ENCODE measurements around the gene PCSK6. TPM values are rescaled to one million over a fixed set of nuclear protein-coding genes. Genes with fewer than 3 reads are reported as not detected.
"Not testable (repeated sequence)": the region's sequence is repeated elsewhere in the genome, so short reads cannot be mapped to it uniquely, and the experiment has no call there.

Gene PCSK6
- total RNA-seq, 2 experiments from 2014 or later: 0.57 TPM; not detected in 1

DNA sequence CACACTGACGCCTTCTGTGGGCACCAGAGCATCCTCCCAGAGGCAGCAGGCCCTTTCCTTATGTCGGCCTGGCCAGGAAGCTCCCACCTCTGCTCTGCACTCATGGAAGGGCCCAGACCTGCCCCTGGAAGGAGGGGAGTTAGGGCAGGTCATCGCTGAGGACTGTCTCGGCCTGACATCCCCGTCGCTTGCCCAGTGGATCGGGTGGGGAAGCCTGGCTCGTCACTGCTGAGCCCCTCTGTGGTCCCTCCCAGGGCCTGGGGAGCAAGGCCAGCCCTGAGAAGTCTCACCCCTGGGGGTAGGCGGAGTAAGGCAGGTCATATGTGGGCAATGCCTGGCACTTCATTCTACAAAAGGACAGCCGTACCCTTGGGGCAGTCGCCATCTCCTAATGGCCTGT, 131.6 kb downstream of the PCSK6 start:
- no peak overlapping the region for H2AFZ ChIP-seq (ENCODE audit: low read length)
- H3K4me2 ChIP-seq (ENCODE audit: low read length): no peak overlapping the region
- no peaks in the 10 kb centered on the region for H3K4me1 ChIP-seq (ENCODE audit: insufficient read depth, low read length, poor library complexity, severe bottlenecking)
- TF ChIP-seq, protein P1, sequence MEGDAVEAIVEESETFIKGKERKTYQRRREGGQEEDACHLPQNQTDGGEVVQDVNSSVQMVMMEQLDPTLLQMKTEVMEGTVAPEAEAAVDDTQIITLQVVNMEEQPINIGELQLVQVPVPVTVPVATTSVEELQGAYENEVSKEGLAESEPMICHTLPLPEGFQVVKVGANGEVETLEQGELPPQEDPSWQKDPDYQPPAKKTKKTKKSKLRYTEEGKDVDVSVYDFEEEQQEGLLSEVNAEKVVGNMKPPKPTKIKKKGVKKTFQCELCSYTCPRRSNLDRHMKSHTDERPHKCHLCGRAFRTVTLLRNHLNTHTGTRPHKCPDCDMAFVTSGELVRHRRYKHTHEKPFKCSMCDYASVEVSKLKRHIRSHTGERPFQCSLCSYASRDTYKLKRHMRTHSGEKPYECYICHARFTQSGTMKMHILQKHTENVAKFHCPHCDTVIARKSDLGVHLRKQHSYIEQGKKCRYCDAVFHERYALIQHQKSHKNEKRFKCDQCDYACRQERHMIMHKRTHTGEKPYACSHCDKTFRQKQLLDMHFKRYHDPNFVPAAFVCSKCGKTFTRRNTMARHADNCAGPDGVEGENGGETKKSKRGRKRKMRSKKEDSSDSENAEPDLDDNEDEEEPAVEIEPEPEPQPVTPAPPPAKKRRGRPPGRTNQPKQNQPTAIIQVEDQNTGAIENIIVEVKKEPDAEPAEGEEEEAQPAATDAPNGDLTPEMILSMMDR (conservative IDR thresholded peaks at IDR 0.05; ENCODE audit: low read length): no peak
- no peak for TF ChIP-seq EZH2phosphoT487 (IDR thresholded peaks at IDR 0.05; ENCODE audit: borderline replicate concordance, low read depth, low read length)
- no peaks in the 10 kb centered on the region for H4K20me1 ChIP-seq (ENCODE audit: insufficient read depth, low read length)
- no peak overlapping the region for H3K27ac ChIP-seq (ENCODE audit: low read depth, low read length, poor library complexity, severe bottlenecking)
- ChIA-PET POLR2A (no interaction called here), CTCF (ENCODE audit: unreplicated experiment) (no interaction called here)
- BruUV-seq (replicated peaks): no TSS peak
- no peak overlapping the region for H3K4me3 ChIP-seq (ENCODE audit: low read depth, low read length, poor library complexity, severe bottlenecking)
- H3K9me3 ChIP-seq (ENCODE audit: low read length): no peaks in the 10 kb centered on the region
- H3K9me2 ChIP-seq (ENCODE audit: insufficient read depth, low read length): no peaks in the 10 kb centered on the region
- no peak for DNase-seq (ENCODE audit: low spot score)
- H3K79me2 ChIP-seq (ENCODE audit: insufficient read depth, low read depth, low read length): no peaks in the 10 kb centered on the region
- intact Hi-C loops (cut with micrococcal nuclease; ENCODE audit: unreplicated experiment): no loop called here
- no peaks in the 10 kb centered on the region for H3K36me3 ChIP-seq (ENCODE audit: insufficient read depth, low read length)

DNA sequence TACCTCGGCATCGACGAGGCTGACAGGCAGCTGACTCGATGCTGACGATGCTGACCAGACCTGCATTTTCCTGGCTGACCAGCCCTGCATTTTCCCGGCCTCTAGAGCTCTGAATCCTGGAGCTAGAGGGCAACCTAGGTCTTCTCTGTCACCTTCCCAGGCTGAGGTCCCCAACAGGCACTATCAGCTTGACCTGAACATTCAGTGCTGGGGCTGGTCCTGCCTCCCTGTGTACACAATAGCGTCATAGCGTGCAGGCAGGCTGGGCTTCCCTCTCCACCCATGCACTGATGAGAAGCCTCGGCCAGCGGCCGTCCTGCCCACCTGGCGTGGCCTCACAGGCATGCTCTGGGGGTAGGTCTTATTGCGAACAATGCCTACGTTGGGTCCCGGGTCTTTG, 132.2 kb downstream of the PCSK6 start:
- H3K27ac ChIP-seq (ENCODE audit: low read depth, low read length, poor library complexity, severe bottlenecking): no peak overlapping the region
- no TSS peak for BruUV-seq (replicated peaks)
- H2AFZ ChIP-seq (ENCODE audit: low read length): no peak overlapping the region
- no peak for DNase-seq (ENCODE audit: low spot score)
- no peaks in the 10 kb centered on the region for H3K9me3 ChIP-seq (ENCODE audit: low read length)
- no peaks in the 10 kb centered on the region for H3K36me3 ChIP-seq (ENCODE audit: insufficient read depth, low read length)
- H3K4me1 ChIP-seq (ENCODE audit: insufficient read depth, low read length, poor library complexity, severe bottlenecking): no peaks in the 10 kb centered on the region
- ChIA-PET CTCF (ENCODE audit: unreplicated experiment) (no interaction called here), POLR2A (no interaction called here)
- no peaks in the 10 kb centered on the region for H3K79me2 ChIP-seq (ENCODE audit: insufficient read depth, low read depth, low read length)
- H3K4me2 ChIP-seq (ENCODE audit: low read length): no peak overlapping the region
- no peaks in the 10 kb centered on the region for H3K9me2 ChIP-seq (ENCODE audit: insufficient read depth, low read length)
- no peaks in the 10 kb centered on the region for H4K20me1 ChIP-seq (ENCODE audit: insufficient read depth, low read length)
- no peak for TF ChIP-seq EZH2phosphoT487 (IDR thresholded peaks at IDR 0.05; ENCODE audit: borderline replicate concordance, low read depth, low read length)
- TF ChIP-seq, protein P1 (conservative IDR thresholded peaks at IDR 0.05; ENCODE audit: low read length): no peak
- H3K4me3 ChIP-seq (ENCODE audit: low read depth, low read length, poor library complexity, severe bottlenecking): no peak overlapping the region
- intact Hi-C loops (cut with micrococcal nuclease; ENCODE audit: unreplicated experiment): no loop called here

DNA sequence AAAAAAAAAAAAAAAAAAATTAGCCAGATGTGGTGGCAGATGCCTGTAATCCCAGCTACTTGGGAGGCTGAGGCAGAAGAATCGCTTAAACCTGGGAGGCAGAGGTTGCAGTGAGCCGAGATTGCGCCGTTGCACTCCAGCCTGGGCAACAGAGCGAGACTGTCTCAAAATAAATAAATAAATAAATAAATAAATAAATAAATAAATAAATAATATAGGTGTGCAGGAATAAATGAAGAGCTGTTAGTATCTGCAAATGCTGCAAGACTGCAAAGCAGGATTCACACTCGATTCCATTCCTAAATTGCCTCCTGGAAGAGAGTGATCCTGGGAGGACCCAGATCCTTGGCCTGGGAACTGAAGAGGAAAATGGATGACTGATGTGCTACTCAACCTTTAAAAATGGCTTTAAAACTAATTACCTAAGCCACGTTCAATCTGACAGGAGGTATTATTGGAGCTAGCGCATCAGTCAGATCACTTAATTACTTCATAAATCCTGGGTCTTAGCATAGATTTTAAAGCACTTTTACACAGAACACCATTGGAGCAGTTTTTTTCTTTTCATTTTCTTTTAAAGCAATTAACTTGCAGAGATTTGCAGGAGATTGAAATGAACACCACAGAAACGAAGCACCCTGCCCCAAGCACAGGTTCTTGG, 132.9 kb downstream of the PCSK6 start:
- BruUV-seq (replicated peaks); H3K36me3 ChIP-seq (ENCODE audit: insufficient read depth, low read length); H2AFZ ChIP-seq (ENCODE audit: low read length); H4K20me1 ChIP-seq (ENCODE audit: insufficient read depth, low read length); H3K9me2 ChIP-seq (ENCODE audit: insufficient read depth, low read length); DNase-seq (ENCODE audit: low spot score); H3K4me2 ChIP-seq (ENCODE audit: low read length); H3K4me1 ChIP-seq (ENCODE audit: insufficient read depth, low read length, poor library complexity, severe bottlenecking); CTCF ChIA-PET (ENCODE audit: unreplicated experiment); H3K4me3 ChIP-seq (ENCODE audit: low read depth, low read length, poor library complexity, severe bottlenecking); H3K79me2 ChIP-seq (ENCODE audit: insufficient read depth, low read depth, low read length); intact Hi-C loops (cut with micrococcal nuclease; ENCODE audit: unreplicated experiment); H3K9me3 ChIP-seq (ENCODE audit: low read length); H3K27ac ChIP-seq (ENCODE audit: low read depth, low read length, poor library complexity, severe bottlenecking): not testable (repeated sequence)
- POLR2A ChIA-PET: interaction anchor here (0.7 kb wide), 1 partner anchor 21 kb away, joined by 4 read pairs; no protein-coding TSS in a partner anchor
